Large intestine (tissue), 3 donors: ENCODE results near the gene FBLN1. TPM values are rescaled to one million over a fixed set of nuclear protein-coding genes. Genes with fewer than 3 reads are reported as not detected.

Source experiments
- DNase-seq, 2 donors: peaks; one replicate each; pipeline versions ENCODE4 v3.0.0 to v3.0.0-alpha.2; 2013
- H3K27ac ChIP-seq: one replicate; pipeline ENCODE4 v1.5.1; 2013; ENCODE audit warnings: low read length
- H3K27me3 ChIP-seq: 2 replicates; pipeline ENCODE4 v1.6.1; 2013; ENCODE audit warnings: low read length; ENCODE audit not compliant: control insufficient read depth, insufficient read depth
- H3K36me3 ChIP-seq: 2 replicates; pipeline ENCODE4 v1.6.1; 2013; ENCODE audit warnings: low read length; ENCODE audit not compliant: control insufficient read depth, insufficient read depth
- H3K4me1 ChIP-seq: one replicate; pipeline ENCODE4 v1.6.1; 2013; ENCODE audit warnings: low read length; ENCODE audit not compliant: control insufficient read depth, insufficient read depth
- H3K4me3 ChIP-seq: one replicate; pipeline ENCODE4 v1.5.1; 2013; ENCODE audit warnings: low read length
- H3K9me3 ChIP-seq: one replicate; pipeline ENCODE4 v1.6.1; 2013; ENCODE audit warnings: mild to moderate bottlenecking, low read depth, low read length, moderate library complexity; ENCODE audit not compliant: control insufficient read depth
- WGBS: methylation state at CpG from one replicate; pipeline ENCODE4 v1.1.5; 2013; ENCODE audit warnings: low lambda C conversion rate; ENCODE audit not compliant: insufficient coverage; 5-methylcytosine and 5-hydroxymethylcytosine counted together
- polyA plus RNA-seq: library from polyadenylated mRNA; unstranded; fragments of 120-200 nt; gene quantifications from one replicate; pipeline ENCODE4 v1.2.1, GENCODE V29; 2013

The FBLN1 gene
- polyA plus RNA-seq, 1 donor: 70.4 TPM

GRCh38 chr22:45626198-45626651 lies 123.5 kb downstream of the FBLN1 start:
- peaks cover 21% of the 10 kb centered on the region for H3K27me3 ChIP-seq
- no CpG with 5 or more reads among the region's 22 CpGs for WGBS
- H3K4me1 ChIP-seq: peaks cover 3% of the 10 kb centered on the region
- no peak overlapping the region for H3K4me3 ChIP-seq
- DNase-seq: peak; percentile 80 to 91
- H3K9me3 ChIP-seq: no peaks in the 10 kb centered on the region
- H3K27ac ChIP-seq: no peak overlapping the region
- no peaks in the 10 kb centered on the region for H3K36me3 ChIP-seq

DNA sequence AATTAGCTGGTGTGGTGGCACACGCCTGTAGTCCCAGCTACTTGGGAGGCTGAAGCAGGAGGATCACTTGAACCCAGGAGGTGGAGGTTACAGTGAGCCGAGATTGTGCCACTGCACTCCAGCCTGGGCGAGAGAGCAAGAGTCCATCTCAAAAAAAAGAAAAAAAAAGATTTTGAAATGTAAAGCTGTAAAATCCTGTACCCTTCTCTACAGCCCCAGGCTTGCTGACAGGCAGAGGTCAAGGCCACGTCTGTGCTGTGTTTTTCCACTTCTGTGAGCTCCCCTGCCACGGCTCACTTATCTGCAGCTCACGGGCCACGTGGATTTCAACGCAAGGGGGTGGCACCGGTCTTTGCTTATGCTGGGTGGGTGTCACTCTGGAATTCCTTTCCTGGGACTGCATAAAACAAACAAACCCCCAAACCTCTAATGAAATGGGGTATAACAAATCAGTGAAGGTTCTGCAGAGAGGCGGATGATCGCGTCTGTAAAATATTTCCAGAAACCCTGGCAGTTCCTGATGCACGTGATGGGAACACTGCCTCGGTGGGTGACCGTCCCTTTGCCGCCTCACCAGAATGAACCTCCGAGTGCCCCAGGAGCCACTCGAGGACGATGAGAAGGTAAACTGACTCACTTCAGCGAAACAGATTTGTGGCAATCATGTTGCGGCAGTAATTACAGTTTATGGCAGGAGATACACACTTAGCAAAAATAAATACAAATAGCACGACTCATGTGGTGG lies 125.0 kb downstream of the FBLN1 start:
- DNase-seq: no peak
- H3K9me3 ChIP-seq: no peaks in the 10 kb centered on the region
- WGBS: 87% methylated on average over 3 of the region's 22 CpGs

DNA sequence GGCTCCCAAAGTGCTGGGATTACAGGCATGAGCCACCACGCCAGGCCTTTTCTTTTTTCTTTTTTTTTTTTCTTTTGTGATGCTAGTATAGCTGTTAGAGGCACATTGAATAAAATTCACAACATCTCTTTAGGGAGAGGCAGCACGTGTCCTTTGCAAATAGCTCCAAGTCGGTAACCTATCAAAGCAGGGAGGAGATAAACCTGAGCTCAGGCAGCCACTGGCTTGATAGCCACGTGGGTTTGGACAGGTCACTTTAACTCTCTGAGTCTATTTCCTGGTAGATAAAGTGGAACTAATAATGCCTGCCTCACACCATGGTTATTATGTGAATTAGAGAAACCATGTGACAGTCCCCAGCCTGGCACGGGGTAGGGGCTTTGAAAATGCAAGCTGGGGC lies 125.8 kb downstream of the FBLN1 start:
- peak; percentile 33 to 69 for DNase-seq
- H3K27ac ChIP-seq: no peak overlapping the region
- no peak overlapping the region for H3K4me3 ChIP-seq
- peaks cover 42% of the 10 kb centered on the region for H3K27me3 ChIP-seq
- no peaks in the 10 kb centered on the region for H3K36me3 ChIP-seq
- no CpG with 5 or more reads among the region's 5 CpGs for WGBS
- peaks cover 3% of the 10 kb centered on the region for H3K4me1 ChIP-seq
- H3K9me3 ChIP-seq: no peaks in the 10 kb centered on the region

More for the DNA sequence above, 125.0 kb downstream of the FBLN1 start:
- no peak overlapping the region for H3K27ac ChIP-seq
- H3K4me1 ChIP-seq: peaks cover 3% of the 10 kb centered on the region
- H3K27me3 ChIP-seq: peaks cover 34% of the 10 kb centered on the region
- no peak overlapping the region for H3K4me3 ChIP-seq
- H3K36me3 ChIP-seq: no peaks in the 10 kb centered on the region

DNA sequence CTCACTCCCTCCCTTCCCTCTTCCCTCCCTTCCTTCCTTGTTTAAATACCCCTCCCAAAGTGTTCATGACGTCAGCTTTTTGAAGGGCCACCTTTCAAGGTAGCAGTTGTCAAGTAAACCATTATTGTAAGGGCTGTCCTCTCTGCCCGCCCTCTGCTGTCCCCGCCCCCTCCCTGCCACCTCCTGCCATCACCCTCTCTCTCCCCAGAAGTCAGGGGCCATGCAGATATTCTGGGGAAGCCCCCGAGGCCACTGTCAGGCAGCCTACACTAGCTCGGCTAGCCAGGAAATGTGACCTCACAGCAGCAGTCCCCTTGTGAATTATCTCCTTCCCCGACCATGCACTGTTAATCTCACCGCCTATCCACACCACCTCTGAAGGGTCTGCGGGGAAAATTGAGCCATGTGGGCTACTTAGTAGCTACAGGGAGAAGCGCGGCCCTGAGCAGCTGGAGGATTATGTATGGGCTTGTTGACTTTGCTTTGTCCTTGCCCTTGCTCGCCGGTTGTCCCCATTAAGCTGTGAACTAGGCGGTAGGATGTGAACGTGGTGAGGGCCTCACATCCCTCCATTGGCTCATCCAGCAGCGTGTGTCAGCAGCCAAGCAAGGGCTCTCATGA lies 126.9 kb downstream of the FBLN1 start:
- H3K27ac ChIP-seq: no peak overlapping the region
- peaks cover 3% of the 10 kb centered on the region for H3K4me1 ChIP-seq
- no peaks in the 10 kb centered on the region for H3K9me3 ChIP-seq
- peaks cover 49% of the 10 kb centered on the region for H3K27me3 ChIP-seq
- DNase-seq: no peak
- no peaks in the 10 kb centered on the region for H3K36me3 ChIP-seq
- whole genome bisulfite sequencing: no CpG with 5 or more reads among the region's 15 CpGs
- H3K4me3 ChIP-seq: no peak overlapping the region

- no peaks in the 10 kb centered on the region for H3K9me3 ChIP-seq
- 97% methylated on average over 5 of the region's 15 CpGs for WGBS
- H3K27me3 ChIP-seq: peaks cover 50% of the 10 kb centered on the region
- H3K4me1 ChIP-seq: peaks cover 3% of the 10 kb centered on the region
- H3K36me3 ChIP-seq: no peaks in the 10 kb centered on the region
- no peak overlapping the region for H3K27ac ChIP-seq
- H3K4me3 ChIP-seq: no peak overlapping the region
- DNase-seq: no peak
Measured at GRCh38 chr22:45630436-45630835, 127.8 kb downstream of the FBLN1 start.

GRCh38 chr22:45631140-45631840 lies 128.6 kb downstream of the FBLN1 start:
- 40% methylated on average over 2 of the region's 12 CpGs for WGBS

DNA sequence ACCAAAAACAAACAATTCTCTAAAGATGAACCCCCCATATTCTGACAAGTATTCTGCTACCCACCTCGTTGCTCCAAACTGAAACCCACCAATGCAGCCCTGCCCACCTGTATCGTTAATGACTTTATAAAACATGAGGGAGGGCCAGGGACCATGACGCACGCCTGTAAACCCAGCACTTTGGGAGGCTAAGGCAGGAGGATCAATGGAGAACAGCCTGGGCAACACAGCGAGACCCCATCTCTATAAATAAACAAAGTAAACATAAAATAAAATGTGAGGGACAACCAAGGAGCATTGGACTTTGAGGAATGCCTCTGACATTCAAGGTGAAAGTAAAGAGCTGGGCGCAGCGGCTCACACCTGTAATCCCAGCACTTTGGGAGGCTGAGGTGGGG lies 129.2 kb downstream of the FBLN1 start:
- Histone ChIP-seq H3K4me3 (no peak overlapping the region), H3K27me3 (peaks cover 59% of the 10 kb centered on the region), H3K36me3 (no peaks in the 10 kb centered on the region), H3K27ac (no peak overlapping the region), H3K9me3 (no peaks in the 10 kb centered on the region), H3K4me1 (peaks cover 3% of the 10 kb centered on the region)
- WGBS: no CpG with 5 or more reads among the region's 7 CpGs
- no peak for DNase-seq

More at GRCh38 chr22:45631140-45631840, 128.6 kb downstream of the FBLN1 start:
- DNase-seq: no peak
- Histone ChIP-seq H3K27ac (no peak overlapping the region), H3K4me3 (no peak overlapping the region), H3K9me3 (no peaks in the 10 kb centered on the region), H3K4me1 (peaks cover 3% of the 10 kb centered on the region), H3K27me3 (peaks cover 58% of the 10 kb centered on the region), H3K36me3 (no peaks in the 10 kb centered on the region)

- no peak overlapping the region for H3K27ac ChIP-seq
- DNase-seq: no peak
- no CpG with 5 or more reads among the region's 15 CpGs for WGBS
- no peaks in the 10 kb centered on the region for H3K9me3 ChIP-seq
- H3K4me1 ChIP-seq: peaks cover 3% of the 10 kb centered on the region
- H3K4me3 ChIP-seq: no peak overlapping the region
- peaks cover 59% of the 10 kb centered on the region for H3K27me3 ChIP-seq
- H3K36me3 ChIP-seq: no peaks in the 10 kb centered on the region
Measured at GRCh38 chr22:45632791-45633515, 130.3 kb downstream of the FBLN1 start.

DNA sequence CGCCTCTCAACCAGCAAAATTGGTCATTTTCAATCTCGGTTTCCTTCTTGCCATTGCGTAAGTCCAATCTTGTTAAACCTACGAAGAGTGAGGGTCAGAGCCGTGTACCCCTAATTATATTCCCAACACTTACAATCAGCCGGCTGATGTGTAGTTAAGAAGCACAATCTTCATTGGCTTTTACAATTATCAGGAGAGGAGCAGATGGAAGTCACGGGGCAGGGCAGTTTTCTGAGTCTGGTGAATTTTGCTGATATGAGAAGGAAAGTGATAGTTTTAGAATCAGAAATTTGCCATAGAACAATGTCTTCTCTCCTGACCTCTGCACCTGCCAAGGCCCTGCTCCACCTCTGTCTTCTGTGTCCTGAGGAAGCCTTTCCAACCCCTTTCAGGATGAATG lies 134.0 kb downstream of the FBLN1 start:
- Histone ChIP-seq H3K4me1 (peaks cover 7% of the 10 kb centered on the region), H3K9me3 (no peaks in the 10 kb centered on the region), H3K27ac (no peak overlapping the region), H3K27me3 (peaks cover 56% of the 10 kb centered on the region), H3K4me3 (no peak overlapping the region), H3K36me3 (no peaks in the 10 kb centered on the region)
- 33% methylated on average over 1 of the region's 7 CpGs for WGBS
- no peak for DNase-seq

DNA sequence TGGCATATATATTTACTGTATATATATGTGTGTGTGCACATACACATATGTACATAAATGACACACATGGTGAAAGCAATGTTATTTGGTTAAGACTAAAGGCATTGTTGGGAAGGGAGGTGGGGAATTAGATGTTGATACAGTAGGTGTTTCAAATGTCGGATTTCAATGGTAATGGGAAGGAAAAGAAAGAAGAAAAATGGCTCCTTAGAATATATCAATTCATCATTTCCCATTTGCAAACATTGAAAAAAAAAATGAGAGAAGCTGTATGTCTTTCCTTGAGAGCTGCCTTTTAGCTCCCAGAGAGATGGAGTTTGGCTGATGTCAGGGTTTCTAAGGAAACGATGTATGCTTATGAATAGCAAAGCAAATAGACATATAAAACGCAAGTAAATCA lies 135.5 kb downstream of the FBLN1 start:
- no peak for DNase-seq
- H3K36me3 ChIP-seq: no peaks in the 10 kb centered on the region
- H3K9me3 ChIP-seq: no peaks in the 10 kb centered on the region
- H3K27me3 ChIP-seq: peaks cover 51% of the 10 kb centered on the region
- no peak overlapping the region for H3K4me3 ChIP-seq
- no peak overlapping the region for H3K27ac ChIP-seq
- H3K4me1 ChIP-seq: peaks cover 7% of the 10 kb centered on the region
- WGBS: 70% methylated on average over 3 of the region's 3 CpGs
